Measurements from ENCODE around the gene MCEMP1. TPM values are rescaled to one million over a fixed set of nuclear protein-coding genes. Genes with fewer than 3 reads are reported as not detected.
"Not testable (repeated sequence)": the region's sequence is repeated elsewhere in the genome, so short reads cannot be mapped to it uniquely, and the experiment has no call there.

MCEMP1 gene
- total RNA-seq, 1 donor from 2014 or later: 1.1 TPM

- intact Hi-C loops (cut with DNase I): no loop called here
- ATAC-seq (no peak), DNase-seq (ENCODE audit: missing footprints) (peak; percentile 17)
These were observed 34.4 kb upstream of the MCEMP1 start for GRCh38 chr19:7642295-7643030.

GRCh38 chr19:7643031-7643415 is 33.9 kb upstream of the MCEMP1 start:
- intact Hi-C loops (cut with DNase I): no loop called here
- ATAC-seq (no peak), DNase-seq (ENCODE audit: missing footprints) (peak; percentile 39)

- peak; percentile 20 for DNase-seq (ENCODE audit: missing footprints)
- ATAC-seq: not testable (repeated sequence)
These were observed 33.0 kb upstream of the MCEMP1 start for GRCh38 chr19:7643629-7644549.

GRCh38 chr19:7644550-7644877 is 32.4 kb upstream of the MCEMP1 start:
- DNase-seq (ENCODE audit: missing footprints): peak; percentile 30
- ATAC-seq: no peak
- intact Hi-C loops (cut with DNase I): no loop called here

More at GRCh38 chr19:7643629-7644549, 33.0 kb upstream of the MCEMP1 start:
- intact Hi-C loops (cut with DNase I): not testable (repeated sequence)

GRCh38 chr19:7645163-7645562 is 31.7 kb upstream of the MCEMP1 start:
- DNase-seq (ENCODE audit: missing footprints) (no peak), ATAC-seq (no peak)
- intact Hi-C loops (cut with DNase I): no loop called here

GRCh38 chr19:7645656-7646425 is 31.0 kb upstream of the MCEMP1 start:
- intact Hi-C loops (cut with DNase I): no loop called here
- DNase-seq (ENCODE audit: missing footprints) (no peak), ATAC-seq (no peak)

- no peak for ATAC-seq
- intact Hi-C loops (cut with DNase I): no loop called here
- DNase-seq (ENCODE audit: missing footprints): no peak
These were observed 30.5 kb upstream of the MCEMP1 start for GRCh38 chr19:7646426-7646700.

- DNase-seq (ENCODE audit: missing footprints) (peak; percentile 64), ATAC-seq (no peak)
- intact Hi-C loops (cut with DNase I): no loop called here
These were observed 29.7 kb upstream of the MCEMP1 start for GRCh38 chr19:7647156-7647555.

GRCh38 chr19:7648265-7649014 is 28.4 kb upstream of the MCEMP1 start:
- intact Hi-C loops (cut with DNase I): no loop called here
- ATAC-seq (no peak), DNase-seq (ENCODE audit: missing footprints) (peak; percentile 31)

GRCh38 chr19:7650148-7650547 is 26.7 kb upstream of the MCEMP1 start:
- no peak for ATAC-seq
- intact Hi-C loops (cut with DNase I): no loop called here

GRCh38 chr19:7652061-7652641 is 24.7 kb upstream of the MCEMP1 start:
- intact Hi-C loops (cut with DNase I): no loop called here
- DNase-seq (ENCODE audit: missing footprints) (peak; percentile 94), ATAC-seq (peak; percentile 77)

More at GRCh38 chr19:7650148-7650547, 26.7 kb upstream of the MCEMP1 start:
- DNase-seq (ENCODE audit: missing footprints): no peak

GRCh38 chr19:7654401-7654800 is 22.5 kb upstream of the MCEMP1 start:
- DNase-seq (ENCODE audit: missing footprints): peak; percentile 20
- intact Hi-C loops (cut with DNase I): no loop called here
- ATAC-seq: no peak

- DNase-seq (ENCODE audit: missing footprints): peak; percentile 11
- no peak for ATAC-seq
- intact Hi-C loops (cut with DNase I): no loop called here
These were observed 21.3 kb upstream of the MCEMP1 start for GRCh38 chr19:7655581-7655980.

GRCh38 chr19:7657131-7657751 is 19.6 kb upstream of the MCEMP1 start:
- DNase-seq (ENCODE audit: missing footprints): peak; percentile 69
- intact Hi-C loops (cut with DNase I): no loop called here
- peak; percentile 46 for ATAC-seq

GRCh38 chr19:7658219-7658686 is 18.6 kb upstream of the MCEMP1 start:
- DNase-seq (ENCODE audit: missing footprints) (no peak), ATAC-seq (no peak)
- intact Hi-C loops (cut with DNase I): no loop called here

- intact Hi-C loops (cut with DNase I): no loop called here
These were observed 14.9 kb upstream of the MCEMP1 start for GRCh38 chr19:7661744-7662538.

GRCh38 chr19:7662657-7663056 is 14.2 kb upstream of the MCEMP1 start:
- DNase-seq (ENCODE audit: missing footprints) (no peak), ATAC-seq (no peak)
- intact Hi-C loops (cut with DNase I): no loop called here

More at GRCh38 chr19:7661744-7662538, 14.9 kb upstream of the MCEMP1 start:
- ATAC-seq: no peak
- DNase-seq (ENCODE audit: missing footprints): no peak

Measured in Right ventricle myocardium inferior (tissue), 1 donor.